NT2/D1 (cell line): Measurements from ENCODE around the gene PDE11A.

Experiments used
- SUZ12 ChIP-seq: IDR thresholded peaks from 2 replicates; pipeline ENCODE4 v1.6.1; 2011; ENCODE audit not compliant: insufficient read length, insufficient read depth; ENCODE audit errors: extremely low read depth
- YY1 ChIP-seq: IDR thresholded peaks from 2 replicates; pipeline ENCODE4 v1.6.1; 2011; ENCODE audit not compliant: insufficient read length, insufficient read depth

DNA sequence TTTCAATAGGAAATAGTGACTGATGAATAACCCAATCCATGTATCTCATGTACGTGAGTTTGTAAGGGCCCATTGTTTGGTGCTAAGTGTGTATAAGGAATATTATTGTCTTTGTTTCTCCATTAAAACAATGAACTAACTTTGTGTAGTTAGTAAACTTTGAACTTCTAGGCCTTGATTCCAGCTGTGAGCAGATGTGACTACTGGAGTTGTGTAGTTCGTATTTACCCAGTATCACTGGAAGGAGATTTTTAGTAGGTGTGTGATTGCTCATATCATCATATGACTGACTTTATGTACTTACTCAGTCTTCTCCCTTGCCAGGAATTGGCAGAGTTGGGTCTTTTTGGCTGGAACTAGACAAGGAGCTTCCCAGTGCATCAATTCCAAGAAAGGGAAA, 452.6 kb downstream of the PDE11A start:
- TF ChIP-seq SUZ12 (no peak), YY1 (no peak)
